Activated naive CD4-positive, alpha-beta T cell treated with Interleukin-2 at 50 U/mL for 16 hours (primary cell): ENCODE measurements around the gene ADH4.

ENCODE experiments used
- DNase-seq: peaks from one replicate; pipeline ENCODE4 v3.0.0-alpha.2; 2020

The ADH4 gene

DNA sequence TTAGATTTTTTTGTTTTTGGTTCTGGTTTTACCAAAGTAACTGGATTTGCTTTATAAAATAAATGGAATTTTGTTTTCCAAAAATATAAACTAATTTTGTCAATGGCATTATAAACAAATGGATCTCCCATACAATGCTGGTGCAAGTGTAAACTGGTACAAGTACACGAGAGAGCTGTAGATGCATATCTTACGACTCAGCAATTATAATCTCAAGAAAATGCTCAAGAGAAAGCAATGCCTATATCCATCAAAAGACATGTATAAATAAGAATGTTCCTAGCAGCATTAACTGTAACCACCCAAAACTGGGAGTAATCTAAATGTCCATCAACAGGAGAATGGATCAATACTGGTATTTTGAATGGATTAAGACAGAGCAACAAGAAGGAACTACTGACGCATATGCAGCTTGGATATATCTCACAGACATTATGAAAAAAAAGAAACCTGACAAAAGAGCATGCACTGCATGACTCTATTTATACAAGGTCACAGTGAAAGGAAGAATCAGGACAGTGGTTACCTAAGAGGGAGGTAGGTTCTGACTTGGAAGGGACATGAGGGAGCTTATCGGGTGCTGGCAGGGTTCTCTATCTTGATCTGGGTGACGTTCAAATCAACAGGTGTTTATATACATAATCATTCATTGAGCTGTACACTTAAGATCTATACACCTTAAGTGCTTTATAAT, 65.0 kb downstream of the ADH4 start:
- DNase-seq: no peak

DNA sequence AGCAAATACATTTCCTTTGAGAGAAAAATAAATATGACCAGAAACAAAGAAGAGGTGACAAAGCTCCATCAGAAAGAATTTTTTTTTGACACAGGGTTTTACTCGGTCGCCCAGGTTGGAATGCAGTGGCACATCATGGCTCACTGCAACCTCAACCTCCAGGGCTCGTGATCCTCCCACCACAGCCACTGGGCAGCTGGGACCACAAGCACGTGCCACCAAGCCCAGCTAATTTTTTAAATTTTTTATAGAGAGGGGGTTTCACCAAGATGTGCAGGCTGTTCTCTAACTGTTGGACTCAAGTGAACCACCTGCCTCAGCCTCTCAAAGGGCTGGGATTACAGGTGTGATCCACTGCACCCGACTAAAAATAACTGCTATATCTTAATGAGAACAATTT, 65.8 kb downstream of the ADH4 start:
- no peak for DNase-seq

GRCh38 chr4:99077177-99077576, 66.9 kb downstream of the ADH4 start:
- DNase-seq: no peak

DNA sequence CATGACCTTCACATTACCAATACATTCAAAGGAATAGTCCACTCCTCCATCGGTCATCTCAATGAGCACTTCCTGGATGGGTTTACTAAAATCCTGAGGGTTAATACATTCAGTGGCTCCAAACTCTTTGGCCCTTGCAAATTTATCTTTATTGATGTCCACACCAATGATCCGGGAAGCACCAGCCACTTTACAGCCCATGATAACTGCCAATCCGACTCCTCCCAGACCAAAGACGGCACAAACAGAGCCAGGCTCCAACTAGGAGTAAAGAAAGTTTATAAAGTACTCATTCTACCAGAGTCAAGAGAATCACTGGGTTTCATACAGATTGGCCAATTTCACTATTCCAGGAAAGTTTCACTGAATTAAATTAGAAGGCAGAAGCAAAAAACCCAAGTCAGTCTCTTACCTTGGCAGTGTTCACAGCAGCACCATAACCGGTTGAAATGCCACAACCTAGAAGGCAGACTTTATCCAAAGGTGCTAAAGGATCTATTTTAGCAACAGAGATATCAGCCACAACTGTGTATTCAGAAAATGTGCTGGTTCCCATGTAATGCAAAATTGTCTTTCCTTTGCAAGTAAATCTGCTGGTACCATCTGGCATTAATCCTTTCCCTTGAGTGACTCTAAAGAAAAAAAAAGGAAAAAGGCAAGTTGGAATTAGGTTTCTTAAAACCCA, 67.7 kb downstream of the ADH4 start:
- no peak for DNase-seq

DNA sequence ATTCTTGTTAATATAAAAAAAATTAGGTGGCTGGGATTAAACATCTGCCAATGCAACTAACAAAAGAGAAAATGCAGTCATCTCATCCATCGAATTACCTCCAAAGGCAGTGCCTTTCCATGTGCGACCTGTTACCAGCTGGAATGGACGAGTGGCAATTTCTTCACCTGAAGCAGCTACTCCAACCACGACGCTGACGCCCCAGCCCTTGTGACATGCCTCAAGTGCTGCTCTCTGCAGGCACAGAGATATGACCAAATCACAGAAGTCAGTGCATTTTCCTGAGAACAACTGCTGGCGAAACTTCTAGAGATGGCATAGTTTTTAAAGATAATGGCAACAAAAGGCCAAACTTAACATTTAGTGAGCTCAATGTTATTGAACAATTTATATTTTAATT, 69.3 kb downstream of the ADH4 start:
- DNase-seq: no peak
